K562 (cell line): ENCODE data around the gene CLIP2. TPM values are rescaled to one million over a fixed set of nuclear protein-coding genes. Genes with fewer than 3 reads are reported as not detected.

ENCODE experiments used
- FOXA1 ChIP-seq: fragments of 450-650 bp; IDR thresholded peaks from 2 replicates; pipeline ENCODE4 v1.6.1; 2016; ENCODE audit warnings: mild to moderate bottlenecking, borderline replicate concordance
- HDAC3 ChIP-seq: fragments of 450-650 bp; IDR thresholded peaks from 2 replicates; pipeline ENCODE4 v1.6.1; 2018; ENCODE audit warnings: borderline replicate concordance, mild to moderate bottlenecking, moderate library complexity; ENCODE audit not compliant: partially characterized antibody
- HNRNPK ChIP-seq: fragments of 200-400 bp; formaldehyde crosslinking; IDR thresholded peaks from one replicate; pipeline ENCODE4 v1.6.1; 2018; ENCODE audit warnings: mild to moderate bottlenecking, low read depth, low read length; ENCODE audit not compliant: poor library complexity, severe bottlenecking
- IFI16 ChIP-seq: fragments of 250-450 bp; sonication (Bioruptor Pico); IDR thresholded peaks from 2 replicates; pipeline ENCODE4 v2.1.2; 2022; ENCODE audit warnings: mild to moderate bottlenecking, inconsistent platforms
- L3MBTL2 ChIP-seq: fragments of 450-650 bp; IDR thresholded peaks from 2 replicates; pipeline ENCODE4 v1.6.1; 2016; ENCODE audit warnings: mild to moderate bottlenecking, moderate library complexity
- MXI1 ChIP-seq: IDR thresholded peaks from 2 replicates; pipeline ENCODE4 v1.6.1; 2011; ENCODE audit warnings: low read depth, mild to moderate bottlenecking, improper control_type of control experiment, low read length
- NFE2L1 ChIP-seq: fragments of 450-650 bp; IDR thresholded peaks from 2 replicates; pipeline ENCODE4 v1.6.1; 2016; ENCODE audit warnings: missing genetic modification characterization, low read depth, mild to moderate bottlenecking, missing compliant biosample characterization, moderate library complexity, borderline replicate concordance
- NFXL1 ChIP-seq: fragments of 450-650 bp; formaldehyde crosslinking; IDR thresholded peaks from 2 replicates; pipeline ENCODE4 v1.4.0; 2021; ENCODE audit warnings: mild to moderate bottlenecking
- NRF1 ChIP-seq, 2 experiments: fragments of 450-650 bp; IDR thresholded peaks in 1 of 2; conservative IDR thresholded peaks in 1 of 2; 2 replicates each; pipeline ENCODE4 v1.6.1; 2014; ENCODE audit warnings: mild to moderate bottlenecking in 2 of 2
- PCBP2 ChIP-seq: fragments of 200-400 bp; formaldehyde crosslinking; IDR thresholded peaks from 2 replicates; pipeline ENCODE4 v1.6.1; 2018; ENCODE audit warnings: low read length, low read depth, mild to moderate bottlenecking, moderate library complexity; ENCODE audit not compliant: poor library complexity, severe bottlenecking
- PPARD ChIP-seq: fragments of 250-450 bp; sonication (Bioruptor Pico); IDR thresholded peaks from 2 replicates; pipeline ENCODE4 v1.8.0; 2022; ENCODE audit warnings: inconsistent platforms, mild to moderate bottlenecking, moderate library complexity
- SIN3B ChIP-seq: fragments of 450-650 bp; IDR thresholded peaks from 2 replicates; pipeline ENCODE4 v1.6.1; 2017; ENCODE audit warnings: low read depth, mild to moderate bottlenecking, moderate library complexity
- SMARCA4 ChIP-seq: fragments of 450-650 bp; IDR thresholded peaks from 2 replicates; pipeline ENCODE4 v1.6.1; 2016
- SMC3 ChIP-seq: conservative IDR thresholded peaks from 2 replicates; pipeline ENCODE4 v1.6.1; 2011; ENCODE audit warnings: low read depth, low read length, improper control_type of control experiment; ENCODE audit not compliant: insufficient read depth
- SNRNP70 ChIP-seq: fragments of 200-400 bp; formaldehyde crosslinking; optimal IDR thresholded peaks from 2 replicates; pipeline ENCODE3; 2017; ENCODE audit warnings: low read depth, low read length
- XRCC5 ChIP-seq: fragments of 200-400 bp; formaldehyde crosslinking; IDR thresholded peaks from 2 replicates; pipeline ENCODE4 v1.6.1; 2017; ENCODE audit warnings: low read depth, mild to moderate bottlenecking, low read length
- ZEB2 ChIP-seq: fragments of 450-650 bp; IDR thresholded peaks from 2 replicates; pipeline ENCODE4 v1.6.1; 2016
- ZNF134 ChIP-seq: fragments of 250-450 bp; sonication (Bioruptor Pico); conservative IDR thresholded peaks from 2 replicates; pipeline ENCODE4 v1.4.0; 2020
- ZNF239 ChIP-seq: fragments of 250-450 bp; sonication (Bioruptor Pico); IDR thresholded peaks from 2 replicates; pipeline ENCODE4 v1.4.0; 2020; ENCODE audit warnings: mild to moderate bottlenecking
- polyA plus RNA-seq, 8 experiments: library from polyadenylated mRNA; depleted of rRNA in 4 of 8; stranded (reverse) in 5 of 8; unstranded in 3 of 8; fragments of >200 nt; fragmentation: Nextera tagmentation in 2 of 8; fragmentation: Illumina TruSeq in 1 of 8; extraction: Ambion mirVana in 2 of 8; extraction: Trizol in 1 of 8; gene quantifications; 2 replicates each; pipeline versions ENCODE4 v1.2.1 to v1.2.3, GENCODE V29; 2011 to 2014; ENCODE audit warnings: inconsistent platforms in 1 of 8, missing spikeins in 1 of 8
- total RNA-seq, 7 experiments: library from RNA; depleted of rRNA in 6 of 7; stranded (reverse); fragments of >200 nt in 6 of 7; fragmentation: Illumina TruSeq in 2 of 7; extraction: Trizol in 2 of 7; gene quantifications; 2 replicates each; pipeline versions ENCODE4 v1.2.1 to v1.2.3, GENCODE V29; 2011 to 2021; ENCODE audit warnings: low replicate concordance in 1 of 7
- TF ChIP-seq, protein P1 (sequence below): sonication (generic); formaldehyde crosslinking; IDR thresholded peaks from 2 replicates; pipeline ENCODE4 v1.8.0; 2022; ENCODE audit warnings: missing genetic modification reagents, mild to moderate bottlenecking, moderate library complexity, borderline replicate concordance
- TF ChIP-seq, protein P2 (sequence below): fragments of 450-650 bp; IDR thresholded peaks from 2 replicates; pipeline ENCODE4 v1.7.1; 2018; ENCODE audit warnings: mild to moderate bottlenecking, low read depth; ENCODE audit not compliant: partially characterized antibody
- TF ChIP-seq, protein P3 (sequence below): fragments of 450-650 bp; formaldehyde crosslinking; IDR thresholded peaks from 2 replicates; pipeline ENCODE4 v1.4.0; 2022; ENCODE audit warnings: mild to moderate bottlenecking, moderate library complexity
- TF ChIP-seq, protein P4 (sequence below): fragments of 450-650 bp; formaldehyde crosslinking; IDR thresholded peaks from 2 replicates; pipeline ENCODE4 v1.4.0; 2020; ENCODE audit warnings: mild to moderate bottlenecking, moderate library complexity

The CLIP2 gene
- total and polyA plus RNA-seq, 9 of the 15 experiments (the other 6 are each of a cell fraction or from before 2014, with no cell fraction given): 0.07 to 5.4 (median 2.1) TPM

DNA sequence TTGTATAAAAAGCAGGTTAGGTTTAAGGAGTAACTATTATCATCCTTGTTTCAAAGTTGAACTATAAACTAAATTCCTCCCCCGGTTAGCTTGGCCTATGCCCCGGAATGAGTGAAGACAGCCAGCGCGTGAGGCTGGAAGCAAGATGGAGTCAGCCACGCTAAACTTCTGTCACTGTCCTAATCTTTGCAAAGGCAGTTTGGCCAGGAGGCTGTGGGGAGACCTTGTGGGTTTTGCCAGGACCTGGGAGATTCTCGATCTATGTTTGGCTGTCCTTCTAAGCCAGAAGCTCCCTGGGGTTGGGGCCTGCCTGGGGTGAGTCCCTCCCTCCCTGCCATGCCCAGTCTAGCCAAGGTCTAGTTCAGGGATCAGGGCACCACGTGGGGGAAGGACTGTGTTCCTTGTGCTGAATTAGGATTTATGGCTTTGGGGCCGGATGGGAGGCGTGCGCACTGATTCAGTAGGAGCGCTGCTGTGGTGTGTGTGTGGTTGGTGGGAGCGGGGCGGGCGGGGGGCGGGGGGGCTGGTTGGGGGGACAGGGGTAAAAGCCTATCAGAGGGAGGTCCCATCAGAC is 163.6 kb downstream of the CLIP2 start (continued):
- TF ChIP-seq NRF1 (conservative IDR thresholded peaks at IDR 0.05 in 1 of 2, IDR thresholded peaks at IDR 0.05 in 1 of 2) (no peak), FOXA1 (no peak), ZNF239 (CRISPR knock-in tag) (peak; percentile 45; the same call in 1 of the 2 replicates), SMC3 (no peak), ZNF134 (CRISPR knock-in tag) (no peak), PPARD (CRISPR knock-in tag) (no peak), ZEB2 (no peak), NFE2L1 (tag) (no peak), L3MBTL2 (no peak), NFXL1 (CRISPR knock-in tag) (peak; percentile 70; the same call in 1 of the 2 replicates), MXI1 (no peak), SMARCA4 (no peak), SNRNP70 (no peak), HDAC3 (no peak), HNRNPK (no peak), SIN3B (no peak), XRCC5 (no peak), IFI16 (CRISPR knock-in tag) (no peak), PCBP2 (no peak)
- TF ChIP-seq, protein P1, sequence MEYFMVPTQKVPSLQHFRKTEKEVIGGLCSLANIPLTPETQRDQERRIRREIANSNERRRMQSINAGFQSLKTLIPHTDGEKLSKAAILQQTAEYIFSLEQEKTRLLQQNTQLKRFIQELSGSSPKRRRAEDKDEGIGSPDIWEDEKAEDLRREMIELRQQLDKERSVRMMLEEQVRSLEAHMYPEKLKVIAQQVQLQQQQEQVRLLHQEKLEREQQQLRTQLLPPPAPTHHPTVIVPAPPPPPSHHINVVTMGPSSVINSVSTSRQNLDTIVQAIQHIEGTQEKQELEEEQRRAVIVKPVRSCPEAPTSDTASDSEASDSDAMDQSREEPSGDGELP (CRISPR knock-in tag): no peak
- TF ChIP-seq, protein P2, sequence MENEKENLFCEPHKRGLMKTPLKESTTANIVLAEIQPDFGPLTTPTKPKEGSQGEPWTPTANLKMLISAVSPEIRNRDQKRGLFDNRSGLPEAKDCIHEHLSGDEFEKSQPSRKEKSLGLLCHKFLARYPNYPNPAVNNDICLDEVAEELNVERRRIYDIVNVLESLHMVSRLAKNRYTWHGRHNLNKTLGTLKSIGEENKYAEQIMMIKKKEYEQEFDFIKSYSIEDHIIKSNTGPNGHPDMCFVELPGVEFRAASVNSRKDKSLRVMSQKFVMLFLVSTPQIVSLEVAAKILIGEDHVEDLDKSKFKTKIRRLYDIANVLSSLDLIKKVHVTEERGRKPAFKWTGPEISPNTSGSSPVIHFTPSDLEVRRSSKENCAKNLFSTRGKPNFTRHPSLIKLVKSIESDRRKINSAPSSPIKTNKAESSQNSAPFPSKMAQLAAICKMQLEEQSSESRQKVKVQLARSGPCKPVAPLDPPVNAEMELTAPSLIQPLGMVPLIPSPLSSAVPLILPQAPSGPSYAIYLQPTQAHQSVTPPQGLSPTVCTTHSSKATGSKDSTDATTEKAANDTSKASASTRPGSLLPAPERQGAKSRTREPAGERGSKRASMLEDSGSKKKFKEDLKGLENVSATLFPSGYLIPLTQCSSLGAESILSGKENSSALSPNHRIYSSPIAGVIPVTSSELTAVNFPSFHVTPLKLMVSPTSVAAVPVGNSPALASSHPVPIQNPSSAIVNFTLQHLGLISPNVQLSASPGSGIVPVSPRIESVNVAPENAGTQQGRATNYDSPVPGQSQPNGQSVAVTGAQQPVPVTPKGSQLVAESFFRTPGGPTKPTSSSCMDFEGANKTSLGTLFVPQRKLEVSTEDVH: no peak
- TF ChIP-seq, protein P3, sequence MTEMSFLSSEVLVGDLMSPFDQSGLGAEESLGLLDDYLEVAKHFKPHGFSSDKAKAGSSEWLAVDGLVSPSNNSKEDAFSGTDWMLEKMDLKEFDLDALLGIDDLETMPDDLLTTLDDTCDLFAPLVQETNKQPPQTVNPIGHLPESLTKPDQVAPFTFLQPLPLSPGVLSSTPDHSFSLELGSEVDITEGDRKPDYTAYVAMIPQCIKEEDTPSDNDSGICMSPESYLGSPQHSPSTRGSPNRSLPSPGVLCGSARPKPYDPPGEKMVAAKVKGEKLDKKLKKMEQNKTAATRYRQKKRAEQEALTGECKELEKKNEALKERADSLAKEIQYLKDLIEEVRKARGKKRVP: no peak
- TF ChIP-seq, protein P4, sequence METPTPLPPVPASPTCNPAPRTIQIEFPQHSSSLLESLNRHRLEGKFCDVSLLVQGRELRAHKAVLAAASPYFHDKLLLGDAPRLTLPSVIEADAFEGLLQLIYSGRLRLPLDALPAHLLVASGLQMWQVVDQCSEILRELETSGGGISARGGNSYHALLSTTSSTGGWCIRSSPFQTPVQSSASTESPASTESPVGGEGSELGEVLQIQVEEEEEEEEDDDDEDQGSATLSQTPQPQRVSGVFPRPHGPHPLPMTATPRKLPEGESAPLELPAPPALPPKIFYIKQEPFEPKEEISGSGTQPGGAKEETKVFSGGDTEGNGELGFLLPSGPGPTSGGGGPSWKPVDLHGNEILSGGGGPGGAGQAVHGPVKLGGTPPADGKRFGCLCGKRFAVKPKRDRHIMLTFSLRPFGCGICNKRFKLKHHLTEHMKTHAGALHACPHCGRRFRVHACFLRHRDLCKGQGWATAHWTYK (CRISPR knock-in tag): peak; percentile 16; the same call in 1 of the 2 replicates
